ENCODE data around the gene DNAH2.
"Not testable (repeated sequence)": the region's sequence is repeated elsewhere in the genome, so short reads cannot be mapped to it uniquely, and the experiment has no call there.

DNAH2 gene

DNA sequence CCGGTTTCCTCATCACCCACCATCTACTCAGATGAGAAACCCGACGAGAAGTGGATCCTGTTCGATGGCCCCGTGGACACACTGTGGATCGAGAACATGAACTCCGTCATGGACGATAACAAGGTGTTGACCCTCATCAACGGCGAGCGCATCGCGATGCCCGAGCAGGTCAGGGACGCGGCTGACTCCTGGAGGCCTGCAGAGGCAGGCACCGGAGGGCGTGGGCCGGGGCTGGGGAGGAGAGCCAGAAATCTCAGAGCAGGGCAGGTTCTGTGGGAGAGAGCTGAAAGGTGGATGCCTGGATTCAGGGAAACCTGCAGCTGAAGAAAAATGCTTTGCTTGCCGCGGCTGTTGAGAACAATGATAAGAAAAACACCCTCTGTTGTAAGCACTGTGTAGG is 69.3 kb downstream of the DNAH2 start:
- DNase-seq, result no peak

DNA sequence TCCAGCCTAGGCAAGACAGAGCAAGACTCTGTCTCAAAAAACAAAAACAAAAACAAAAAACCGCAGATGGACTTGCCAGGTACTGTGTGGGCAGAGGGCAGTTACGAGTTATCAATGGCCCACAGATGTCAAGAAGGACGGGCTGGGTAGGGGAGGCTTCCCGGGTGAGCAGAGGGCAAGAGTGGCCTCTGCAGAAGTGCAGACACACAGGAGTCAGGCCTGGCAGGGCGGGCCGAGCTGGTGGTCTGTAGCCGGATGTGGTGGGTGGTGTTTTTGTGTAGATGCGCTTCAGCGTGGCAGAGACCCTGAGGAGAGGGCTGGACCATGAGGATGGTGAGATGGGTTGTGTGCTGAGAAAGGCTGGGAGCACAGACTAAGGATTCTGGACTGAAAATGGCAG is 71.6 kb downstream of the DNAH2 start:
- no peak for DNase-seq

DNA sequence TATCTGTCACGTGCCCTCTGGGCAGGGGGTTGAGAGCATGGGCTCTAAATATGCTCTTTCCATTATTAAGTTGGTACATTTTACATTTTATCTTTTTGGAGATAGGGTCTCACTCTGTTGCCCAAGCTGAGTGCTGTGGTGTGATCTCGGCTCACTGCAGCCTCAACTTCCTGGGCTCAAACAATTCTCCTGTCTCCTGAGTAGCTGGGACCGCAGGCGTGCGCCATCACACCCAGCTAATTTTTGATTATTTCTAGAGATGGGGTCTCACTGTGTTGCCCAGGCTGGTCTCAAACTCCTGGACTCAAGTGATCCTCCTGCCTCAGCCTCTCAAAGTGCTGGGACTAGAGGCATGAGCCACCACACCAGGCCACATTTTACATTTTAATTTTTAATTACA is 72.6 kb downstream of the DNAH2 start:
- DNase-seq, result no peak

DNA sequence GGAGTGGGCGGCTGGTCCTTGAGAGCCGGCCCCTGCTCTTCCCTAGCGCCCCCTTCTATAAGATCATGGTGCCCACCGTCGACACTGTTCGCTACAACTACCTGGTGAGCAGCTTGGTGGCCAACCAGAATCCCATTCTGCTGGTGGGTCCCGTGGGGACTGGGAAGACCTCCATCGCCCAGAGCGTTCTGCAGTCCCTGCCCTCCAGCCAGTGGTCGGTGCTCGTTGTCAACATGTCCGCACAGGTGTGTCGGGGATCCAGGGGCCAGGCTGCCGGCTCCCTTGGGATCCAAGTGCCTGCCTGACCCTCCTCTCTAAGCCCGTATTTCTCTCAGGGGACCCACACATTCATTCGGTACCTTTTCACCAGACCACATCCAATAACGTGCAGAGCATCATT is 75.1 kb downstream of the DNAH2 start:
- no peak for DNase-seq

DNA sequence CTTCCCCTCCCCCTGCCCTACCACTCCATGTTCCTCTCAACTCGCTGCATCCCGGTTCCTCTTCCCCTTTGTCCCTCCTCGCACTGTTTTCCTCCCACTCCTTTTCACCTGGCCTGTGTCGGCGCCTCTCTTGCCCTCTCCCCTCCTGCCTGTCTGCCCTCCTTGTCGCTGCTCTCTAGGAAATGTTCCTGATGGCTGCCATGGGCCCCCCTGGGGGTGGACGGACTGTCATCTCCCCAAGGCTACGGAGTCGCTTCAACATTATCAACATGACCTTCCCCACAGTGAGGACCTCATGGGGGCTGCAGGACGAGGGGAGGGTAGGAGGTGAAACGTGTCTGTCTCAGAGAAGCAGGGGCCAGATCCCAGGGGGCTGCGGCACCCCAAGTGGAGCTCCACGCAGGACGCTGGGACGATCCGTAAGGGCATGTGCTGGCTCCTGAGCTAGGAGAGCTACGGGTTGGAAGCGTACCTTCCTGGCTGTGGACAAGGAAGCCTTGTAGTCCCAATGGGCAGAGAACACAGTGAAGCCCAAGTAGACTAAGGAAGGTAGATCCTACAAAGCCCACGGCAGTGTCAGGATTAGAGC is 76.6 kb downstream of the DNAH2 start:
- no peak for DNase-seq

DNA sequence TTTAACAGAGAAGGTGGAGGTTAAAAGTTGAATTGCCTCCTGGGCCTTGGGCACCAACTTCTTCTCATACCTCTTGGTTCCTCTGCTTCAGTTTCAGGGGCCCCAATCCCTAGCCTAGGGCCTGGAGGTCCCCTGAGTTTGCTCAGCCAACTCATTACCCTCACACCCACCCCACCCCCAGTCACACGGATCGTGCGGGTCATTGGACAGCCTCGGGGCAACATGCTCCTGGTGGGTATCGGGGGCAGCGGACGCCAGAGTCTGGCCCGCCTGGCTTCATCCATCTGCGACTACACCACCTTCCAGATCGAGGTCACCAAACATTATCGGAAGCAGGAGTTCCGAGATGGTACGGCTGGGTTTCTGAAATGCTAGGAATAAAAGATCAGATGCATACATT is 80.4 kb downstream of the DNAH2 start:
- no peak for DNase-seq

DNA sequence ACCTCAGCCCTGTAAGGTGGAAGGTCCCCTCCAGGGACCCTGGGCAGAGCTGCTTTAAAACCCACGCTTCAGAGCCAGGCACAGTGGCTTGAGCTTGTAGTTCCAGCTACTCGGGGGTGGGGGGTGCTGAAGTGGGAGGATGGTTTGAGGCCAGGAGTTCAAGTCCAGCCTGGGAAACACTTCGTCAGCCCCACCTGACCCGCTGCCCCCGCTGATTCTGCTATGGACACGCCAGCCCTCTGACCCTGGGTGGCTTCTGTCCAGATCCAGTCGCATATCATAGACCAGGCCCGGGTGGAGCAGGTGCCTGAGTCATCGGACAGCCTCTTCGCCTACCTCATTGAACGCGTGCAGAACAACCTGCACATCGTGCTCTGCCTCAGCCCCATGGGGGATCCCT is 81.3 kb downstream of the DNAH2 start:
- no peak for DNase-seq

DNA sequence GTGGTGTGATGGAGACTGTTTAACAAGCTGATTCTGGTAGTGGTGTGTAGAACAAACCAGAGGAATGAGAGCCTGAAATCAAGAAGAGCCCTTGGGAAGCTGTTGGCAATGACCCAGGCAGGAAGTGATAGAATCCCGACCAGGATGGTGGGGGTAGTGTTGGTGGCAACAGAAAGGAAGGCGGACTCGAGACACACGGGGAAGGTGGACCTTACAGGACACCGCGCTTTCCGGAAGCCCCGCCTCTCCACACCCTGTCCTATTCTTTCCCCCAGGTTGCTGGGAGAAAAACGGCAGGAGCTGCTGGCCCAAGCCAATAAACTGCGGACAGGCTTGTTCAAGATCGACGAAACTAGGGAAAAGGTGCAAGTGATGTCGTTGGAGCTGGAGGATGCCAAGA is 86.4 kb downstream of the DNAH2 start:
- DNase-seq, result no peak

DNA sequence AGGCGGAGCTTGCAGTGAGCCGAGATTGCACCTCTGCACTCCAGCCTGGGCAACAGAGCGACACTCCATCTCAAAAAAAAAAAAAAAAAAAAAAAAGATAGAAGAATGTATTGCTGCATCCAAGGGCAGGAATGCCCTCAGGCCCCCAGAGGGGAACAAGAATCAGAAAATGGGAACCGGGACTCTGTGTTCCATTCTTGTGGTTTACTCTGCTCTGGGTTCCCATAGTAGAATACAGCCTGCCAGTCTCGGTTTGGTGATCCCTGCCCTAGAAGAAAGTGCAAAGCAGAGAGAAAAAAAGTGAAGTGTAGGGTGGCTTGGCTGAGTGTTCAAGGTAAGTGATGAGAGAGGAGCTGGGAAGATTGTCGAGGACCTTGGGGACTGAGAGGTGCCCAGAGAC is 89.0 kb downstream of the DNAH2 start:
- DNase-seq, result no peak

DNA sequence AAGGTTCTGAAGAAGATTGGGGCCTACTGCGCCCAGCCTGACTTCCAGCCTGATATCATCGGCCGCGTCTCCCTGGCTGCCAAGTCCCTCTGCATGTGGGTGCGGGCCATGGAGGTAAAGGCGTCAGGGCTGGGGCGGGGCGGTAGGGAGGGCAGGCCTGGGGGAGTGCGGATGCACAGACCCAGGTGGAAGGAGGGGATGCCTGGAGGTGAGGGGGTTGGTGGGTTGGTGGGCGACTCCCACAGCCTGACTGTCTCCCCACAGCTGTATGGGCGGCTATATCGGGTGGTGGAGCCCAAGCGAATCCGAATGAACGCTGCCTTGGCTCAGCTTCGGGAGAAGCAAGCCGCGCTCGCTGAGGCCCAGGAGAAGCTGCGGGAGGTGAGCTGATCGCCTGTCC is 89.7 kb downstream of the DNAH2 start:
- no peak for DNase-seq

DNA sequence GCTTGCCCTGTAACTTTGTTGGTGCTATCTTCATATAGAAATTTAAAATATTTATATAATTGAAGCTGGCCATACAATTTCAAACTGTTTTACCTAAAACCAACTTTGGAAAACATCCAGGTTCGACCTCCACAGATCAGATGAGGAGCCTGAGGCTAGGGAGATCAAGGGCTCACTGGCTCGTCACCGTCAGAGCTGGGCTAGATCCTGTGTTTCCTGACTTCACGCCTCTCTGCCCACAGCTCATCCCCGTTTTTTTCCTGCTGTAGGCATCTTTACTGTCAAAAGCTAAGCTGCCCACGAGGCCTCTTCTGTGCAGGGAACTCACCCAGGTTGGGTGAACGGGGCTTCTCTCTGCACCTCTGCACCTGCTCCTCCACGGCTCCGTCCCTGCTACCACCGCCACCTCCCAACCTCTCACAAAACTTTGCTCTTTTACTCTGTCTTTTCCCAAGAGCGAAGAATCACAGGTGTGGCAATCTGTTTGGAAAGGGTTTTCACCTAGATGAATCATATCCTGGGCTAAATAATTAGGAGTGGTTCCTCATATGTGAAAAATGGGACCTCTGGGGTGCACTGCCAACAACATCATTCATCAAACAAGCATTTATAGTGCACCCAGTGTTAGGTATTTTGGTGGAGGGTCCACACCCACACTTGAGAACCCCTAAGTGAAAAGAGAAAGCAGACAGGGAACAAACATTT is 91.7 kb downstream of the DNAH2 start:
- no peak for DNase-seq

DNA sequence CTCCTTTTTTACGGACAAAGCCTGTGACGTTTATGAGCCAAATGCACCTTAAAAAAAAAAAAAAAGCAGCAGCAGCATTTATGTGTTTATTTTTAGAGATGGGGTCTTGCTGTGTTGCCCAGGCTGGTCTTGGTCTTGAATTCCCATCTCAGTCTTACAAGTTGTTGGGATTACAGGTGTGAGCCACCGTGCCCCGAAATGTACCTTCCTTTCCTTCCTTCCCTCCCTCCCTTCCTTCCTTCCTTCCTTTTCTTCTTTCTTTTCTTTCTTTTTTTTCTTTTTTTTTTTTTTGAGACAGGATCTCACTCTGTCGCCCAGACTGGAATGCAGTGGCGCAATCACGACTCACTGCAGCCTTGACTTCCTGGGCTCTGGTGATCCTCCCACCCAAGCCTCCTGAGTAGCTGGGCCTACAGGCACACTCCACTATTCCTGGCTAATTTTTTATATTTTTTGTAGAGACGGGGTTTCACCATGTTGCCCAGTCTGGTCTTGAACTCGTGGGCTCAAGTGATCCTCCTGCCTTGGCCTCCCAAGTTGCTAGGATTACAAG is 92.3 kb downstream of the DNAH2 start:
- not testable (repeated sequence) for DNase-seq

DNA sequence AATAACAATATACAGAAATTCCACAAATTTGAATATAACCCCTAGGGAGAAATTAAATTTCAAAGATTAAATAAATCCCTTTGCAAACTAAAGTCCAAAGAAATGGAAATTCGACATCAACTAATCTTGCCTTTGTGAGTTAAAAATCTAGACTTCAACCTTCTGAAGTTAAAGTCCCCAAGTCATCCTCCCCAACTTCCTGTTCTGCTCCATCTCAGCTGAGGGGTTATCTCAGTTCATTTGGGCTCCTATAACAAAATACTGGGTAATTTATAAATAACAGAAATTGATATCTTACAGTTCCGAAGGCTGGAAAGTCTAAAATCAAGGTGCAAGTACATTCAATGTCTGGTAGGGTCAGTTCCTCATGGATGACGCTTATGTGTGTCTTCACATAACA is 93.7 kb downstream of the DNAH2 start:
- no peak for DNase-seq

DNA sequence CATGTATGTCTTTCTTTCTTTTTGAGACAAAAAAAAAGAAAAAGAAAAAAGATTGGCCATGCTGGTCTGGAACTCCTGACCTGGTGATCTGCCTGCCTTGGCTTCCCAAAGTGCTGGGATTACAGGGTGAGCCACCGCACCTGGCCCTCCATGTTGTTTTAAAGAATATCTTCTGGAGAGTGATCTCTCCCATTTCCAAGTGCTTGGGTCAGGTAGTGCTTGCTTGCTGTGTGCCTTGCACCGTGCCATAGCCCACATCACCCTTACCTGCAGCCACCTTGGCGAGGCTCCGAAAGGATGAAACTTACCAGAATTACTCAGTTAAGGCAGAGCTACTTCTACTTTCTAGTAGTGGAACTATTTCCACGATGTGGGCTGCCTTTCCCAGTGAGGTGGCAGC is 97.4 kb downstream of the DNAH2 start:
- no peak for DNase-seq

DNA sequence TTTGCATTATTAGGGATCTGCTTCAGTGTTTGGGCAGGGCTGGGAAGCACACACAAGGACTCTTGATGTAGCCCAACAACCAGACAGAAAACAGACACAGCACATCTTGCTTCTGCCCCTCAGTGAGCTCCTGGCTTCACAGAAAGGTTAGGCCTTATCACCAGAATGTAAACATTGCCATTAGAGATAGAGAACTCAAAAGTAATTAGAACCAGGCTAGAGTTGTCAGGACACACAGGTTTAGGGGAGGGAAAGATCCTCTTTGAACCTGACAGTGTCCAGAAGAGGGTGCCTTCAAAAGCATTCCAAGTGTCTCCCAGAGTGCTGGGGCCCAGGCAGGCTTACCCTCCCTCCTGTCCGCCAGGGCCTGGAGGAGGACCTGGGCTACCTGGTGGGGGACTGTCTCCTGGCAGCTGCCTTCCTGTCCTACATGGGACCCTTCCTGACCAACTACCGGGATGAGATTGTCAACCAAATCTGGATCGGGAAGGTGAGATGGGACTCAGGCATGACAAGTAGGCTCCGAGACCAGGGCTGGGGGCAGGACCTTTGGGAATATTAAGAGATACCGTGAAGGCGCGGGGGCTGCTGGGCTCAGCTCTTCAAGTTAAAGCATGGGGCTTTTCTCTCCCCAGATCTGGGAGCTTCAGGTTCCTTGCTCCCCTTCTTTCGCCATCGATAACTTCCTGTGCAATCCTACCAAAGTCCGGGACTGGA is 99.5 kb downstream of the DNAH2 start:
- no peak for DNase-seq

DNA sequence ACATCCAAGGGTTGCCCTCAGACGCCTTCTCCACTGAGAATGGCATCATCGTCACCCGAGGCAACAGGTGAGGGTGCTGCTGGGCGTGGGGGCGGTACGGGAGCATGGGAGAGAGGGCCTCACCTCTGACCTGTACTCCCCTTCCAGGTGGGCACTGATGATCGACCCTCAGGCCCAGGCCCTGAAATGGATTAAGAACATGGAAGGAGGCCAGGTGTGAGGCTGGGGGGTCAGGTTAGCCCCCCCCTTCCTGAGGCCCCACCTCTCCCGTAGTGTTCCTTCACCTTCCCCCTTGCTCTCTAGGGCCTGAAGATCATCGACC is 100.1 kb downstream of the DNAH2 start:
- DNase-seq, result no peak

DNA sequence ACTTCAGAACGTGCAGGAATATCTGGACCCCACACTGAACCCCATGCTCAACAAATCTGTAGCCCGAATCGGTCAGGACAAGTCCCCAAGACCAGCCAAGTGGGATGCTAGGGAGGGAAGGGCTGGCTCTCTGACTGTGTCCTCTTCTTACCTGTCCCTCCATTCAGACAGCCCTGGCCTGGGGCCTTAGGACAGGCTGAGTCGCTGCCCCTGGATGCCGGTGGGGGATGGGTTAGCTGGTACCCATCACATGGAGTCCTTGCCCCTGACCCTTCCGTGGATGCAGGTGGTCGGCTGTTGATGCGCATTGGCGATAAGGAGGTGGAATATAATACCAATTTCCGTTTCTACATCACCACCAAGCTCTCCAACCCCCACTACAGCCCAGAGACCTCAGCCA is 100.5 kb downstream of the DNAH2 start:
- no peak for DNase-seq

DNA sequence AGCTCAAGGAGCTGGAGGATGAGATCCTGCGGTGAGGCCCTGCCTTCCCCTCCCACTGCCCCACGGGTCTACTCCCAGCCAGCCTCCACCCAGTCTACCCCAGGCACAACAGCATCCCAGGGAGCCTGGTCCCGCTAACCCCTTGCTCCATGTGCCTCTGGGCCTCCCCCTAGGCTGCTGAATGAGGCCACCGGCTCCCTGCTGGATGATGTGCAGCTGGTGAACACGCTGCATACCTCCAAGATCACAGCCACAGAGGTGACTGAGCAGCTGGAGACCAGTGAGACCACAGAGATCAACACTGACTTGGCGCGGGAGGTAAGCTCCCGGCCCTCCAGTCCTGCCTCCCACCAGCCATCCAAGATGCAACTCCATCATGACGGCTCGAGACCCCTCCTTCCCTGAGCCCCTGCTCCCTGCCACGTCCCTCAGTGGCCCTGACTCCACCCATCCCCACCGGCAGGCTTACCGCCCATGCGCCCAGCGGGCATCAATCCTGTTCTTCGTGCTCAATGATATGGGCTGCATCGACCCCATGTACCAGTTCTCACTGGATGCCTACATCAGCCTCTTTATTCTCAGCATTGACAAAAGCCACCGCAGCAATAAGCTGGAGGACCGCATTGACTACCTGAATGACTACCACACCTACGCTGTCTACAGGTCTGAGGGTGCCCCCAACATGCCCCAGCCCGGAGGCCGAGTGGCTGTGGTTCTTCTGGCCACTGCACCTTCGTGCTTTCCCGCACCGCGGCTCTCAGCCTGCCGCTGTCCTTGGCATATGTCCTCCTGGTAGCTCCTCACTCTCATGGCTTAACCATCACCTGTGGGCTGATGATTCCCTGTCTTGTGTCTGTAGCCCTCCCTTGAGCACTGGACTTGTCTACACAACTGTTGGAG is 101.5 kb downstream of the DNAH2 start:
- no peak for DNase-seq

DNA sequence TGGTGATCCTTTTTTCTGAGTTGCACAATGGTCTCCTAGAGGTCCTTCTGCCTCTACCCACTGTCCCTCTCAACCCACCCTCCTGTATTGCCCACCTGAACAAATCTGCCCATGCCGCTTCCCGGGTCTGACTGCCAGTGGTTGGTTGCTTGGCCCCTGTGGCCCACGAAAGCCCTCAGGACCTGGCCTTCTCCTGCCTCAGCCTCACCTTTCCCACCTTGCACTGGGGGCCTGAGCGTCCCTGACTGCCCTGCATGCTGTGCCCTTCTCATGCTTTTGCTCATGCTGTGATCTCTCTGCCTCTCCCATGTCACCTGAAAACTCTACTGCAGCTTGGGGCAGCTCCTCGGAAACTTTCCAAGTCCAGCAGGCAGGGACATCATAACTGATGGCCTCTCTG is 102.7 kb downstream of the DNAH2 start:
- no peak for DNase-seq

DNA sequence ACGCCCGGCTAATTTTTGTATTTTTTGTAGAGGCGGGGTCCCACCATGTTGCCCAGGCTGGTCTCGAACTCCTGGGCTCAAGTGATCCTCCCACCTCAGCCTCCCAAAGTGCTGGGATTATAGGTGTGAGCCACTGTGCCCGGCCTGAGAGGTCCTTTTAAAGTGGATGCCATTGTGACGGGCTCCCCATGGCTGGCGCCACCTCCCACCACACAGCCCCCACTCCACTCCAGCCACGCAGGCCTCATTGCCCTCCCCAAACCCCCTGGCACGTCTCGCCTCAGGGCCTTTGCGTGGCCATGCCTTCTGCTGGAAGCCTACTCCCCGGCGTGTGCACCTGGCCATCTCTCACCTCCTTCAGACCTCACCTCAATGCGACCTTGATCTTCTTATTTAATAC is 104.6 kb downstream of the DNAH2 start:
- DNase-seq, result no peak

DNA sequence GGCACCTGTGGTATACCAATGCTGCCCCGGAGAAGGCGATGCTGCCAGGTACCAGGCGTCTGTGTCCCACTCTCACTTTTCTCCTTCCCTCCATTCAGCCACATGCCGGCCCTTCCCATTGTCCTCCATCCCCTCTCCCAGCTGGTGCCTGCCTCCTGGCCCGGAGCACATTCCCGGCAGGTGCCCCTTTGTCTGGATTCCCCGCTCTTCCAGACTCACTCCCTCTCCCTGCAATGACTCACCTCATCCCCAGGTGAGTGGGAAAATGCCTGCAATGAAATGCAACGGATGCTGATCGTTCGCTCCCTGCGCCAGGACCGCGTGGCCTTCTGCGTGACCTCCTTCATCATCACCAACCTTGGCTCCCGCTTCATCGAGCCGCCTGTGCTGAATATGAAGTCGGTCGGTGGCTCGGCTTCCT is 106.0 kb downstream of the DNAH2 start:
- no peak for DNase-seq

DNA sequence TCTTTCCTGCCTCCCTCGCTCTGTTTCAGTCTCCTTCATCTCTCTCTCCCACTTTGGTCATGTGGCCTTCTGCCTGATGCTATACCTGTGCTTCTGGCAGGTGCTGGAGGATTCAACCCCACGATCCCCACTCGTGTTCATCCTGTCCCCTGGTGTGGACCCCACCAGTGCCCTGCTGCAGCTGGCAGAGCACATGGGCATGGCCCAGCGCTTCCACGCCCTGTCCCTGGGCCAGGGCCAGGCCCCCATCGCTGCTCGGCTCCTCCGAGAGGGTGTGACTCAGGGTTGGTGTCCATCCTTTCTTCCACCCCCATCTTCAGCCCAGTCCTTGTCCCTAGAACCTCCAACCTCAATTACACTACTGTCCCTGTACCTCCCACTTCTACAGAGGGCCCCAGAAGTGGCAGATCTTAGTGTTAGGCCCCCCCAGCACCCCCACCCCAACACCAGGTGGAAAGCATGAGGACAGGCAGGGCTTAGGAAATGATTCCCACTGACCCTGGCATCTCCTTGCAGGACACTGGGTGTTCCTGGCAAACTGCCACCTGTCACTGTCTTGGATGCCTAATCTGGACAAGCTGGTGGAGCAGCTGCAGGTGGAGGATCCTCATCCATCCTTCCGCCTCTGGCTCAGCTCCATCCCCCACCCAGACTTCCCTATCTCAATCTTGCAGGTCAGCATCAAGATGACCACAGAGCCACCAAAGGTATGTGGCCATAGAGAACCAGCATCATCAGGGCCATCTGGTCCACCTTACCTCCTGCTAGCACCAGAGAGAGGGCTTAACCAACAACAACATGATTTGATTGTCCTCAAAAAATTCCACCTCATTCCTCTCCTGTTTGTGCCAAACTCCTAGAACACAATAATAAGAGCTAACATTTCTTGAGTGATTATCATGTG is 106.7 kb downstream of the DNAH2 start:
- DNase-seq, result no peak
